RWPE2 (cell line): Measurements from ENCODE around the gene TMEM131L.
"Not testable (repeated sequence)": the region's sequence is repeated elsewhere in the genome, so short reads cannot be mapped to it uniquely, and the experiment has no call there.

Experiments used
- ATAC-seq: fragments of 200-7000 bp; cut with Tn5 transposase; 3 replicates; pipeline ENCODE4 v1.9.1; 2021; ENCODE audit warnings: low read depth
- DNase-seq: peaks from one replicate; pipeline ENCODE4 v3.0.0-alpha.2; 2020; ENCODE audit warnings: low spot score
- H3K27ac ChIP-seq: fragments of 450-650 bp; 2 replicates; pipeline ENCODE4 v1.5.1; 2017; ENCODE audit warnings: mild to moderate bottlenecking; ENCODE audit not compliant: poor library complexity, severe bottlenecking
- H3K27me3 ChIP-seq: fragments of 250-450 bp; sonication (Bioruptor Pico); 2 replicates; pipeline ENCODE4 v1.5.1; 2021; ENCODE audit warnings: mild to moderate bottlenecking, moderate library complexity; ENCODE audit not compliant: insufficient read depth, poor library complexity, severe bottlenecking
- H3K36me3 ChIP-seq: fragments of 250-450 bp; sonication (Bioruptor Pico); 2 replicates; pipeline ENCODE4 v1.5.1; 2020; ENCODE audit warnings: low read depth, mild to moderate bottlenecking, moderate library complexity
- H3K4me1 ChIP-seq: fragments of 250-450 bp; sonication (Bioruptor Pico); 2 replicates; pipeline ENCODE4 v1.5.1; 2021; ENCODE audit warnings: mild to moderate bottlenecking, moderate library complexity; ENCODE audit not compliant: insufficient read depth, poor library complexity, severe bottlenecking
- H3K4me3 ChIP-seq: fragments of 250-450 bp; sonication (Bioruptor Pico); 2 replicates; pipeline ENCODE4 v1.5.1; 2021; ENCODE audit warnings: mild to moderate bottlenecking, moderate library complexity; ENCODE audit not compliant: severe bottlenecking
- H3K9me3 ChIP-seq: fragments of 250-450 bp; sonication (Bioruptor Pico); 2 replicates; pipeline ENCODE4 v1.5.1; 2021; ENCODE audit warnings: mild to moderate bottlenecking, moderate library complexity; ENCODE audit not compliant: severe bottlenecking
- TF ChIP-seq, protein P1 (sequence below): fragments of 450-650 bp; IDR thresholded peaks from one replicate; pipeline ENCODE4 v1.5.1; 2017; ENCODE audit warnings: mild to moderate bottlenecking, moderate library complexity; ENCODE audit not compliant: poor library complexity, severe bottlenecking

Gene TMEM131L

DNA sequence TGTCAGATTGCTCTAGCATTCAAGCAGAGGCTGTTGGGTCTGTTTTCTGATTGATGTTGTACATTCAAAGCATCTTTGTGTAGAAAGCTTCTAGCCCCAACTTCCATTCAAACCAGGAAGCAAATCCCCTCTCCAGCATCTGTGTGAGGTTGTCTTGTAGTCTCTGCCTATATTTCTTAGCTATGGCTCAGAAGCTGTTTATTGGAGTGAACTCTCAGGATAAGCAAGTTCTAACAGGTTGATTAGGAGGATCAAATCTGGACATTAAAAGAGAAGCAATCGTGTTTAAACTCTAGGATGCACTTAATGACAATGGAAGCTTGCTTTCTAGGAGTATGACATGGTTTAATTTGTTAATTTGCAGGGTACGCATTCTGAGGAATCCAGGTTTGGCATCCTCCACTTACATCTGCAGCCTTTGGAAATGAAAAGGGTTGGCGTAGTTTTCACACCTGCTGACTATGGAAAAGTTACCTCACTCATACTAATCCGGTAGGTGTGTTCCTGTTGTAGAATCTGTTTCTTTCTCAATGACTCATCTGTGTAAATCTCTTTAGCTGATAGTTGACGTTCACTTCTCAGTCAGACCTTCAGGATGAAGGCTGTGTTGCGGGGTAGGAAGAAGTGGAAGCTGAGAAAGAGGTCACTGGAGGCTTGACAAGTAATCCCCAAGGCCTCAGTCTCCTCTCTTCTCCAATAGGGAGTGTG lies 129.9 kb downstream of the TMEM131L start:
- no peak for DNase-seq
- TF ChIP-seq, protein P1, sequence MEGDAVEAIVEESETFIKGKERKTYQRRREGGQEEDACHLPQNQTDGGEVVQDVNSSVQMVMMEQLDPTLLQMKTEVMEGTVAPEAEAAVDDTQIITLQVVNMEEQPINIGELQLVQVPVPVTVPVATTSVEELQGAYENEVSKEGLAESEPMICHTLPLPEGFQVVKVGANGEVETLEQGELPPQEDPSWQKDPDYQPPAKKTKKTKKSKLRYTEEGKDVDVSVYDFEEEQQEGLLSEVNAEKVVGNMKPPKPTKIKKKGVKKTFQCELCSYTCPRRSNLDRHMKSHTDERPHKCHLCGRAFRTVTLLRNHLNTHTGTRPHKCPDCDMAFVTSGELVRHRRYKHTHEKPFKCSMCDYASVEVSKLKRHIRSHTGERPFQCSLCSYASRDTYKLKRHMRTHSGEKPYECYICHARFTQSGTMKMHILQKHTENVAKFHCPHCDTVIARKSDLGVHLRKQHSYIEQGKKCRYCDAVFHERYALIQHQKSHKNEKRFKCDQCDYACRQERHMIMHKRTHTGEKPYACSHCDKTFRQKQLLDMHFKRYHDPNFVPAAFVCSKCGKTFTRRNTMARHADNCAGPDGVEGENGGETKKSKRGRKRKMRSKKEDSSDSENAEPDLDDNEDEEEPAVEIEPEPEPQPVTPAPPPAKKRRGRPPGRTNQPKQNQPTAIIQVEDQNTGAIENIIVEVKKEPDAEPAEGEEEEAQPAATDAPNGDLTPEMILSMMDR = no peak
- Histone ChIP-seq H3K4me1 (no peaks in the 10 kb centered on the region), H3K4me3 (no peak overlapping the region), H3K36me3 (peaks cover 46% of the 10 kb centered on the region), H3K9me3 (no peaks in the 10 kb centered on the region), H3K27me3 (no peaks in the 10 kb centered on the region), H3K27ac (no peak overlapping the region)
- peak; percentile 52 for ATAC-seq

DNA sequence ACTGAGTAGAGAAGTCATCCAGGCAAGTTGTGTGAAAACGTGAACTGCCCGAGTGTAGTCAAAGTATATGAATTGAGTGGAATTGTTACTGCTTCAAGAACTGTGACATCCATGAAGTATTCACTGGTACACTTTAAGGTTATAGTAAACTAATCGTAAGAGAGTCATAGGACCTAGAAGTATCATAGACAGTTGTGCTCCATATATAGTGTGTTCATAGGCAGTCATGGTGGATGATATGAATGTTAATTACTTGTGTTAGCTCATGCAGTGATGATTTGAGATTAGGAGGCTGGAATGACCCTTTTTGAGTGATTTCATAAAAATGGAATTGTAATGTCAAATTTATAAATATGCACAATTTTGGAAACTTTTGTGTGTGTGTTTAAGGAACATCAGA lies 136.6 kb downstream of the TMEM131L start:
- Histone ChIP-seq H3K27me3 (no peaks in the 10 kb centered on the region), H3K36me3 (peaks cover 41% of the 10 kb centered on the region), H3K27ac (no peak overlapping the region), H3K4me3 (no peak overlapping the region), H3K4me1 (no peaks in the 10 kb centered on the region), H3K9me3 (no peaks in the 10 kb centered on the region)
- DNase-seq = no peak
- TF ChIP-seq, protein P1 = no peak
- no peak for ATAC-seq

DNA sequence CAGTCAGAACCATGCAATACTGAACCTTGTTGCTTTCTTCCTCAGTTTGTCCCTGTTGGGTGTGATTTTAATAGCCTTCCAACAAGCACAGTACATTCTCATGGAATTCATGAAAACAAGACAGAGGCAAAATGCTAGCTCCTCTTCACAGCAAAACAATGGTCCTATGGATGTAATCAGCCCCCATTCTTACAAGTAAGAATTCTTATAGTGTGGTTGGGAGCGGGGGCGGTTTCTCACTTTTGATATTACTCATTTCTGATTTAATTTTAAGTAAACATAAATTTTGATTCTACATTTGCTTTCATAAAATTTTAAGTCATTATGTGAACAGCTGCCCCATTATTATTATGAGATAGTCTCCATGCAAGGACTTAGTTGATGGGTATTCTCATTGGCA lies 137.1 kb downstream of the TMEM131L start:
- Histone ChIP-seq H3K9me3 (no peaks in the 10 kb centered on the region), H3K27ac (no peak overlapping the region), H3K27me3 (no peaks in the 10 kb centered on the region), H3K4me1 (no peaks in the 10 kb centered on the region), H3K4me3 (no peak overlapping the region), H3K36me3 (peaks cover 39% of the 10 kb centered on the region)
- TF ChIP-seq, protein P1 = no peak
- ATAC-seq (no peak), DNase-seq (no peak)

DNA sequence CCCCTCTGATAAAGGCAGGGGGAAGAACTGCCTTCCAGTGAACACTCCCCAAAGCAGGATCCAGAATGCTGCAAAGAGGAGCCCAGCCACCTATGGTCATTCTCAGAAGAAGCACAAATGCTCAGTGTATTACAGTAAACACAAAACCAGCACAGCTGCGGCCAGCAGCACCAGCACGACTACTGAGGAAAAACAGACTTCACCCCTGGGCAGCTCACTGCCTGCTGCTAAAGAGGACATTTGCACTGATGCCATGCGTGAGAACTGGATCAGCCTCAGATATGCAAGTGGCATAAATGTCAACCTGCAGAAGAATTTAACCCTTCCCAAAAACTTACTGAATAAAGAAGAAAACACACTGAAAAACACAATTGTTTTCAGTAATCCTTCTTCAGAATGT lies 137.7 kb downstream of the TMEM131L start:
- H3K4me1 ChIP-seq = no peaks in the 10 kb centered on the region
- DNase-seq (no peak), ATAC-seq (no peak)
- H3K9me3 ChIP-seq = no peaks in the 10 kb centered on the region
- no peak overlapping the region for H3K27ac ChIP-seq
- TF ChIP-seq, protein P1 = no peak
- H3K27me3 ChIP-seq = no peaks in the 10 kb centered on the region
- no peak overlapping the region for H3K4me3 ChIP-seq
- H3K36me3 ChIP-seq = peaks cover 35% of the 10 kb centered on the region

DNA sequence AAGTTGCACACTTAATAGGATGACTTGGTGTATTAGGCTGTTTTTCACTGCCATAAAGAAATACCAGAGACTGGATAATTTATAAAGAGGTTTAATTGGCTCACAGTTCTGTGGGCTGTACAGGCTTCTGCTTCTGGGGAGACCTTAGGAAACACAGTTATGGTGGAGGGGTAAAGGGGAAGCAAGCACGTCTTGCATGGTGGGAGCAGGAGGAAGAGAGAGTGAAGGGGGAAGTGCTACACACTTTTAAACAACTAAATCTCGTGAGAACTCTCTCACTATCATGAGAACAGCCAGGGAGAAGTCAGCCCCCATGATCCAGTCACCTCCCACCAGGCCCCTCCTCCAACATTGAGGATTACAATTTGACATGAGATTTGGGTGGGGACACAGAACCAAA lies 142.9 kb downstream of the TMEM131L start:
- H3K27me3 ChIP-seq, ATAC-seq, H3K4me1 ChIP-seq, H3K27ac ChIP-seq, H3K4me3 ChIP-seq, H3K9me3 ChIP-seq, DNase-seq: not testable (repeated sequence)
- peaks cover 20% of the 10 kb centered on the region for H3K36me3 ChIP-seq
